ENCODE data around the gene ZMYND15.
A peak's percentile ranks its signal among the peaks of the same experiment; 100 is the strongest.
"Not testable (repeated sequence)": the region's sequence is repeated elsewhere in the genome, so short reads cannot be mapped to it uniquely, and the experiment has no call there.

The ZMYND15 gene

GRCh38 chr17:4739122-4740024 is at the start of gene ZMYND15, which contains the start of gene CXCL16:
Gene ZMYND15, plus strand, starts transcription at chr17:4739833. Its CDS starts 716 bp downstream, at chr17:4740549.
Gene CXCL16, minus strand, starts transcription at chr17:4739928. Its CDS starts 589 bp downstream, at chr17:4739339.
- no peak for DNase-seq

- not testable (repeated sequence) for DNase-seq
Measured at GRCh38 chr17:4689872-4690271, 49.8 kb upstream of the ZMYND15 start.

GRCh38 chr17:4690745-4691144 is 48.9 kb upstream of the ZMYND15 start:
- no peak for DNase-seq

- DNase-seq = no peak
Measured at GRCh38 chr17:4691686-4692085, 47.9 kb upstream of the ZMYND15 start.

- DNase-seq = no peak
Measured at GRCh38 chr17:4693416-4693815, 46.2 kb upstream of the ZMYND15 start.

- DNase-seq = no peak
Measured at GRCh38 chr17:4696437-4696805, 43.2 kb upstream of the ZMYND15 start.

GRCh38 chr17:4699401-4700056 is 40.1 kb upstream of the ZMYND15 start:
- DNase-seq = not testable (repeated sequence)

- DNase-seq = no peak
Measured at GRCh38 chr17:4701116-4701515, 38.5 kb upstream of the ZMYND15 start.

- no peak for DNase-seq
Measured at GRCh38 chr17:4703330-4703691, 36.3 kb upstream of the ZMYND15 start.

GRCh38 chr17:4704574-4704907 is 35.1 kb upstream of the ZMYND15 start:
- DNase-seq = not testable (repeated sequence)

- no peak for DNase-seq
Measured at GRCh38 chr17:4704991-4705390, 34.6 kb upstream of the ZMYND15 start.

GRCh38 chr17:4706121-4706520 is 33.5 kb upstream of the ZMYND15 start:
- DNase-seq = no peak

GRCh38 chr17:4708436-4708835 is 31.2 kb upstream of the ZMYND15 start:
- no peak for DNase-seq

- DNase-seq = peak; percentile 93
Measured at GRCh38 chr17:4709794-4710692, 29.6 kb upstream of the ZMYND15 start, which contains the start of gene ARRB2. Gene ARRB2, plus strand, starts transcription at chr17:4710632. Its CDS starts 90 bp downstream, at chr17:4710722.

- DNase-seq = no peak
Measured at GRCh38 chr17:4710693-4711634, 28.7 kb upstream of the ZMYND15 start.

- no peak for DNase-seq
Measured at GRCh38 chr17:4711661-4712181, 27.9 kb upstream of the ZMYND15 start.

GRCh38 chr17:4712526-4712925 is 27.1 kb upstream of the ZMYND15 start:
- DNase-seq = no peak

GRCh38 chr17:4714340-4715062 is 25.1 kb upstream of the ZMYND15 start:
- not testable (repeated sequence) for DNase-seq

- DNase-seq = no peak
Measured at GRCh38 chr17:4715063-4715744, 24.4 kb upstream of the ZMYND15 start.

GRCh38 chr17:4716081-4716480 is 23.6 kb upstream of the ZMYND15 start:
- DNase-seq = no peak
